Trophoblast cell (in vitro differentiated cells and primary cell): ENCODE results near the gene ELF2.
A peak's percentile ranks its signal among the peaks of the same experiment; 100 is the strongest.

Source experiments
- DNase-seq, 2 donors: peaks; one replicate each; pipeline ENCODE4 v3.0.0-alpha.2; 2016
- H2AFZ ChIP-seq: 2 replicates; pipeline ENCODE4 v1.6.1; 2013; ENCODE audit warnings: low read length, moderate library complexity, mild to moderate bottlenecking; ENCODE audit not compliant: insufficient read depth, poor library complexity
- H2AK5ac ChIP-seq: 2 replicates; pipeline ENCODE4 v1.6.1; 2013; ENCODE audit warnings: mild to moderate bottlenecking, low read length
- H2BK120ac ChIP-seq: 2 replicates; pipeline ENCODE4 v1.6.1; 2013; ENCODE audit warnings: low read length, mild to moderate bottlenecking, moderate library complexity; ENCODE audit not compliant: insufficient read depth, poor library complexity
- H2BK12ac ChIP-seq: 2 replicates; pipeline ENCODE4 v1.6.1; 2013; ENCODE audit warnings: mild to moderate bottlenecking, low read length, moderate library complexity
- H2BK5ac ChIP-seq: 2 replicates; pipeline ENCODE4 v1.6.1; 2013; ENCODE audit warnings: low read length, low read depth, moderate library complexity, mild to moderate bottlenecking; ENCODE audit not compliant: poor library complexity
- H3K14ac ChIP-seq: 2 replicates; pipeline ENCODE4 v1.6.1; 2013; ENCODE audit warnings: mild to moderate bottlenecking, low read length
- H3K18ac ChIP-seq: 2 replicates; pipeline ENCODE4 v1.6.1; 2013; ENCODE audit warnings: mild to moderate bottlenecking, low read length
- H3K23ac ChIP-seq: 2 replicates; pipeline ENCODE4 v1.6.1; 2013; ENCODE audit warnings: low read length
- H3K27ac ChIP-seq: 2 replicates; pipeline ENCODE4 v1.5.1; 2013; ENCODE audit warnings: low read depth, mild to moderate bottlenecking, inconsistent platforms, low read length, moderate library complexity
- H3K27me3 ChIP-seq: 2 replicates; pipeline ENCODE4 v1.6.1; 2013; ENCODE audit warnings: inconsistent platforms, mild to moderate bottlenecking, low read length, moderate library complexity; ENCODE audit not compliant: insufficient read depth
- H3K36me3 ChIP-seq, 2 experiments: 1 replicate in 1 of 2; 2 replicates in 1 of 2; pipeline ENCODE4 v1.6.1; 2013; ENCODE audit warnings: low read length in 2 of 2, mild to moderate bottlenecking in 2 of 2, moderate library complexity in 1 of 2; ENCODE audit not compliant: insufficient read depth in 2 of 2, control insufficient read depth in 1 of 2
- H3K4ac ChIP-seq: 2 replicates; pipeline ENCODE4 v1.6.1; 2013; ENCODE audit warnings: low read depth, mild to moderate bottlenecking, low read length, moderate library complexity
- H3K4me1 ChIP-seq, 2 experiments: 1 replicate in 1 of 2; 2 replicates in 1 of 2; pipeline ENCODE4 v1.6.1; 2013; ENCODE audit warnings: low read length in 2 of 2, mild to moderate bottlenecking in 2 of 2, moderate library complexity in 1 of 2; ENCODE audit not compliant: insufficient read depth in 2 of 2, control insufficient read depth in 1 of 2
- H3K4me2 ChIP-seq: 2 replicates; pipeline ENCODE4 v1.6.1; 2013; ENCODE audit warnings: inconsistent platforms, mild to moderate bottlenecking, low read length, moderate library complexity
- H3K4me3 ChIP-seq: 2 replicates; pipeline ENCODE4 v1.5.1; 2013; ENCODE audit warnings: mild to moderate bottlenecking, low read depth, low read length, inconsistent platforms
- H3K79me1 ChIP-seq: one replicate; pipeline ENCODE4 v1.6.1; 2013; ENCODE audit warnings: low read length
- H3K79me2 ChIP-seq: 2 replicates; pipeline ENCODE4 v1.6.1; 2013; ENCODE audit warnings: low read length, mild to moderate bottlenecking; ENCODE audit not compliant: control insufficient read depth, insufficient read depth, poor library complexity
- H3K9ac ChIP-seq: 2 replicates; pipeline ENCODE4 v1.6.1; 2013; ENCODE audit warnings: mild to moderate bottlenecking, low read length
- H3K9me3 ChIP-seq: 2 replicates; pipeline ENCODE4 v1.6.1; 2013; ENCODE audit warnings: low read depth, mild to moderate bottlenecking, control low read depth, inconsistent platforms, low read length; ENCODE audit not compliant: insufficient read depth
- H4K12ac ChIP-seq: 2 replicates; pipeline ENCODE4 v1.6.1; 2013; ENCODE audit warnings: low read depth, mild to moderate bottlenecking, low read length, moderate library complexity
- H4K8ac ChIP-seq: 2 replicates; pipeline ENCODE4 v1.6.1; 2013; ENCODE audit warnings: low read depth, mild to moderate bottlenecking, low read length, moderate library complexity
- H4K91ac ChIP-seq: one replicate; pipeline ENCODE4 v1.6.1; 2013; ENCODE audit warnings: low read depth, mild to moderate bottlenecking, low read length, moderate library complexity
- WGBS: extraction: QIAGEN DNeasy Blood & Tissue Kit; methylation state at CpG from one replicate; pipeline ENCODE4 v1.1.7; 2013; ENCODE audit warnings: missing lambda C conversion rate; ENCODE audit not compliant: insufficient read length, insufficient coverage; ENCODE audit errors: extremely low coverage; 5-methylcytosine and 5-hydroxymethylcytosine counted together

ELF2 gene

GRCh38 chr4:139142980-139143379 is 34.0 kb downstream of the ELF2 start:
- H2BK5ac ChIP-seq, result no peak overlapping the region
- no peak overlapping the region for H4K91ac ChIP-seq
- no peak overlapping the region for H2AK5ac ChIP-seq
- H3K14ac ChIP-seq, result no peak overlapping the region
- H3K79me2 ChIP-seq, result peaks cover 4% of the 10 kb centered on the region
- no peak overlapping the region for H2AFZ ChIP-seq
- no peak overlapping the region for H3K4me2 ChIP-seq
- H4K12ac ChIP-seq, result no peak overlapping the region
- H3K9me3 ChIP-seq, result no peaks in the 10 kb centered on the region
- no peak overlapping the region for H3K9ac ChIP-seq
- H3K18ac ChIP-seq, result no peak overlapping the region
- WGBS, result no CpG with 5 or more reads among the region's 2 CpGs
- H3K4me1 ChIP-seq, result peaks cover 11 to 13% of the 10 kb centered on the region in 2 experiments
- peak overlapping the region; percentile 56 for H3K4ac ChIP-seq
- H3K4me3 ChIP-seq, result no peak overlapping the region
- no peak for DNase-seq
- H3K23ac ChIP-seq, result no peak overlapping the region
- H2BK12ac ChIP-seq, result no peak overlapping the region
- no peak overlapping the region for H4K8ac ChIP-seq
- no peak overlapping the region for H3K27ac ChIP-seq
- H3K27me3 ChIP-seq, result no peaks in the 10 kb centered on the region
- H2BK120ac ChIP-seq, result no peak overlapping the region
- no peaks in the 10 kb centered on the region for H3K36me3 ChIP-seq
- H3K79me1 ChIP-seq, result no peaks in the 10 kb centered on the region

- Histone ChIP-seq H3K4me2 (no peak overlapping the region), H3K18ac (no peak overlapping the region), H3K79me1 (no peaks in the 10 kb centered on the region), H2AK5ac (no peak overlapping the region), H3K79me2 (peaks cover 4% of the 10 kb centered on the region), H3K27me3 (no peaks in the 10 kb centered on the region), H4K91ac (no peak overlapping the region), H3K9me3 (no peaks in the 10 kb centered on the region), H3K4me3 (no peak overlapping the region), H3K23ac (no peak overlapping the region), H2BK12ac (no peak overlapping the region), H3K14ac (no peak overlapping the region), H3K9ac (no peak overlapping the region), H2AFZ (no peak overlapping the region), H2BK120ac (no peak overlapping the region), H2BK5ac (no peak overlapping the region), H3K4ac (peak overlapping the region; percentile 36), H4K8ac (no peak overlapping the region), H4K12ac (no peak overlapping the region), H3K4me1 (peaks cover 11 to 13% of the 10 kb centered on the region in 2 experiments), H3K27ac (no peak overlapping the region), H3K36me3 (no peaks in the 10 kb centered on the region)
- WGBS, result no CpG with 5 or more reads among the region's 1 CpG
- DNase-seq, result no peak
Measured at GRCh38 chr4:139142087-139142486, 34.9 kb downstream of the ELF2 start.

- no peak overlapping the region for H3K23ac ChIP-seq
- H4K12ac ChIP-seq, result no peak overlapping the region
- no peaks in the 10 kb centered on the region for H3K36me3 ChIP-seq
- no peak overlapping the region for H2BK120ac ChIP-seq
- no peak overlapping the region for H4K8ac ChIP-seq
- no peak overlapping the region for H2BK5ac ChIP-seq
- H3K79me2 ChIP-seq, result no peaks in the 10 kb centered on the region
- H3K18ac ChIP-seq, result no peak overlapping the region
- H3K4me2 ChIP-seq, result no peak overlapping the region
- no peak overlapping the region for H3K4ac ChIP-seq
- no peak overlapping the region for H3K27ac ChIP-seq
- H3K79me1 ChIP-seq, result no peaks in the 10 kb centered on the region
- no peak overlapping the region for H3K4me3 ChIP-seq
- no peak overlapping the region for H4K91ac ChIP-seq
- DNase-seq, result no peak
- no peak overlapping the region for H2BK12ac ChIP-seq
- no peaks in the 10 kb centered on the region for H3K4me1 ChIP-seq
- no peak overlapping the region for H3K9ac ChIP-seq
- H2AK5ac ChIP-seq, result no peak overlapping the region
- H3K9me3 ChIP-seq, result no peaks in the 10 kb centered on the region
- no CpG with 5 or more reads among the region's 3 CpGs for WGBS
- no peak overlapping the region for H3K14ac ChIP-seq
- H3K27me3 ChIP-seq, result no peaks in the 10 kb centered on the region
- H2AFZ ChIP-seq, result no peak overlapping the region
Measured at GRCh38 chr4:139137763-139138162, 39.3 kb downstream of the ELF2 start.

- H3K4ac ChIP-seq, result no peak overlapping the region
- H3K36me3 ChIP-seq, result no peaks in the 10 kb centered on the region
- no peaks in the 10 kb centered on the region for H3K79me2 ChIP-seq
- H4K12ac ChIP-seq, result no peak overlapping the region
- H2BK120ac ChIP-seq, result no peak overlapping the region
- H2BK12ac ChIP-seq, result no peak overlapping the region
- no peak overlapping the region for H4K8ac ChIP-seq
- no peak overlapping the region for H3K18ac ChIP-seq
- no peak overlapping the region for H3K27ac ChIP-seq
- H2AFZ ChIP-seq, result no peak overlapping the region
- H2BK5ac ChIP-seq, result no peak overlapping the region
- no peaks in the 10 kb centered on the region for H3K79me1 ChIP-seq
- H3K23ac ChIP-seq, result no peak overlapping the region
- no peak overlapping the region for H3K4me2 ChIP-seq
- DNase-seq, result no peak
- no peaks in the 10 kb centered on the region for H3K9me3 ChIP-seq
- no peak overlapping the region for H3K14ac ChIP-seq
- H3K9ac ChIP-seq, result no peak overlapping the region
- no peak overlapping the region for H2AK5ac ChIP-seq
- no peak overlapping the region for H4K91ac ChIP-seq
- no peaks in the 10 kb centered on the region for H3K4me1 ChIP-seq
- no peak overlapping the region for H3K4me3 ChIP-seq
- no peaks in the 10 kb centered on the region for H3K27me3 ChIP-seq
Measured at GRCh38 chr4:139134403-139134802, 42.6 kb downstream of the ELF2 start.
